ACC112 (cell line): Measurements from ENCODE around the gene PSMD1.

Source experiments
- H2AFZ ChIP-seq: fragments of 200-600 bp; sonication (generic); one replicate; pipeline ENCODE4 v1.6.0; 2017; ENCODE audit warnings: antibody characterized with exemption, low read length; ENCODE audit not compliant: unreplicated experiment
- H3K27ac ChIP-seq: fragments of 200-600 bp; sonication (generic); 2 replicates; pipeline ENCODE4 v1.5.1; 2014; ENCODE audit warnings: low read depth, mild to moderate bottlenecking, antibody characterized with exemption, low read length, moderate library complexity
- H3K27me3 ChIP-seq: fragments of 200-600 bp; sonication (generic); 2 replicates; pipeline ENCODE4 v1.6.1; 2014; ENCODE audit warnings: mild to moderate bottlenecking, antibody characterized with exemption, low read length, moderate library complexity, mixed read lengths; ENCODE audit not compliant: insufficient read depth
- H3K36me3 ChIP-seq: fragments of 200-600 bp; sonication (generic); 2 replicates; pipeline ENCODE4 v1.6.1; 2016; ENCODE audit warnings: mild to moderate bottlenecking, antibody characterized with exemption, low read length, moderate library complexity, mixed read lengths; ENCODE audit not compliant: insufficient read depth
- H3K4me1 ChIP-seq: fragments of 200-600 bp; sonication (generic); one replicate; pipeline ENCODE4 v1.6.1; 2016; ENCODE audit warnings: low read length, mixed read lengths; ENCODE audit not compliant: insufficient read depth, unreplicated experiment, control insufficient read depth
- H3K4me3 ChIP-seq: fragments of 200-600 bp; sonication (generic); 2 replicates; pipeline ENCODE4 v1.5.1; 2014; ENCODE audit warnings: mild to moderate bottlenecking, low read depth, low read length
- H3K79me2 ChIP-seq: fragments of 200-600 bp; sonication (generic); one replicate; pipeline ENCODE4 v1.6.0; 2016; ENCODE audit warnings: low read length; ENCODE audit not compliant: control insufficient read depth, unreplicated experiment, insufficient read depth

The PSMD1 gene

GRCh38 chr2:231160701-231161100 is 104.0 kb downstream of the PSMD1 start:
- peak overlapping the region; percentile 98 for H3K27ac ChIP-seq
- peaks cover 8% of the 10 kb centered on the region for H3K79me2 ChIP-seq
- H3K4me1 ChIP-seq: peaks cover 44% of the 10 kb centered on the region
- H3K36me3 ChIP-seq: peaks cover 15% of the 10 kb centered on the region
- no peak overlapping the region for H2AFZ ChIP-seq
- H3K4me3 ChIP-seq: no peak overlapping the region
- no peaks in the 10 kb centered on the region for H3K27me3 ChIP-seq

GRCh38 chr2:231161252-231161839 is 104.7 kb downstream of the PSMD1 start:
- no peaks in the 10 kb centered on the region for H3K27me3 ChIP-seq
- H3K4me1 ChIP-seq: peaks cover 44% of the 10 kb centered on the region
- peak overlapping the region; percentile 98 for H3K27ac ChIP-seq
- H2AFZ ChIP-seq: no peak overlapping the region
- H3K79me2 ChIP-seq: peaks cover 8% of the 10 kb centered on the region
- peaks cover 21% of the 10 kb centered on the region for H3K36me3 ChIP-seq
- peak overlapping the region; percentile 37 for H3K4me3 ChIP-seq

- Histone ChIP-seq H3K4me3 (peak overlapping the region; percentile 40), H3K4me1 (peaks cover 44% of the 10 kb centered on the region), H3K36me3 (peaks cover 27% of the 10 kb centered on the region), H3K79me2 (peaks cover 8% of the 10 kb centered on the region), H3K27ac (peak overlapping the region; percentile 98), H2AFZ (no peak overlapping the region), H3K27me3 (no peaks in the 10 kb centered on the region)
Observed at GRCh38 chr2:231161877-231162329, 105.2 kb downstream of the PSMD1 start.

GRCh38 chr2:231163011-231163410 is 106.3 kb downstream of the PSMD1 start:
- Histone ChIP-seq H3K79me2 (peaks cover 8% of the 10 kb centered on the region), H3K36me3 (peaks cover 37% of the 10 kb centered on the region), H3K27me3 (no peaks in the 10 kb centered on the region), H3K4me3 (no peak overlapping the region), H3K4me1 (peaks cover 49% of the 10 kb centered on the region), H2AFZ (no peak overlapping the region), H3K27ac (peak overlapping the region; percentile 73)

- Histone ChIP-seq H3K4me1 (peaks cover 54% of the 10 kb centered on the region), H3K27me3 (no peaks in the 10 kb centered on the region), H3K79me2 (peaks cover 8% of the 10 kb centered on the region), H3K4me3 (no peak overlapping the region), H2AFZ (no peak overlapping the region), H3K36me3 (peaks cover 37% of the 10 kb centered on the region), H3K27ac (peak overlapping the region; percentile 73)
Observed at GRCh38 chr2:231163414-231164095, 106.9 kb downstream of the PSMD1 start.

- no peaks in the 10 kb centered on the region for H3K27me3 ChIP-seq
- no peak overlapping the region for H2AFZ ChIP-seq
- no peak overlapping the region for H3K4me3 ChIP-seq
- peak overlapping the region; percentile 35; the same call in 1 of the 2 replicates for H3K27ac ChIP-seq
- peaks cover 26% of the 10 kb centered on the region for H3K4me1 ChIP-seq
- H3K79me2 ChIP-seq: peaks cover 4% of the 10 kb centered on the region
- peaks cover 64% of the 10 kb centered on the region for H3K36me3 ChIP-seq
Observed at GRCh38 chr2:231167745-231168459, 111.2 kb downstream of the PSMD1 start.

GRCh38 chr2:231168460-231169139 is 111.9 kb downstream of the PSMD1 start:
- Histone ChIP-seq H3K27ac (peak overlapping the region; percentile 35; the same call in 1 of the 2 replicates), H3K79me2 (no peaks in the 10 kb centered on the region), H3K36me3 (peaks cover 64% of the 10 kb centered on the region), H3K4me1 (peaks cover 19% of the 10 kb centered on the region), H3K4me3 (no peak overlapping the region), H2AFZ (no peak overlapping the region), H3K27me3 (no peaks in the 10 kb centered on the region)

- Histone ChIP-seq H3K4me1 (peaks cover 24% of the 10 kb centered on the region), H3K4me3 (no peak overlapping the region), H3K27me3 (no peaks in the 10 kb centered on the region), H3K79me2 (no peaks in the 10 kb centered on the region), H3K36me3 (peaks cover 59% of the 10 kb centered on the region), H3K27ac (no peak overlapping the region; the same call in 1 of the 2 replicates), H2AFZ (no peak overlapping the region)
Observed at GRCh38 chr2:231169488-231169887, 112.8 kb downstream of the PSMD1 start.

- peaks cover 24% of the 10 kb centered on the region for H3K4me1 ChIP-seq
- H3K79me2 ChIP-seq: no peaks in the 10 kb centered on the region
- peaks cover 56% of the 10 kb centered on the region for H3K36me3 ChIP-seq
- H2AFZ ChIP-seq: no peak overlapping the region
- no peaks in the 10 kb centered on the region for H3K27me3 ChIP-seq
- H3K4me3 ChIP-seq: no peak overlapping the region
- no peak overlapping the region for H3K27ac ChIP-seq
Observed at GRCh38 chr2:231170055-231170454, 113.4 kb downstream of the PSMD1 start.

- no peaks in the 10 kb centered on the region for H3K79me2 ChIP-seq
- H3K4me1 ChIP-seq: peaks cover 24% of the 10 kb centered on the region
- no peak overlapping the region for H3K27ac ChIP-seq
- H3K36me3 ChIP-seq: peaks cover 36% of the 10 kb centered on the region
- H2AFZ ChIP-seq: no peak overlapping the region
- no peak overlapping the region for H3K4me3 ChIP-seq
- H3K27me3 ChIP-seq: no peaks in the 10 kb centered on the region
Observed at GRCh38 chr2:231172025-231172424, 115.4 kb downstream of the PSMD1 start.
